PFSK-1 (cell line): ENCODE results near the gene COQ10B.

ENCODE experiments used
- FOXP2 ChIP-seq: optimal IDR thresholded peaks from 2 replicates; pipeline ENCODE3; 2011; ENCODE audit warnings: borderline replicate concordance, control low read depth, inconsistent platforms; ENCODE audit not compliant: insufficient read depth; ENCODE audit errors: extremely low read length, extremely low read depth
- POLR2AphosphoS5 ChIP-seq: IDR thresholded peaks from 2 replicates; pipeline ENCODE4 v1.6.1; 2012; ENCODE audit warnings: low read depth, mild to moderate bottlenecking, control low read depth, low read length, moderate library complexity
- REST ChIP-seq, 2 experiments: IDR thresholded peaks; 2 replicates each; pipeline versions ENCODE4 v1.6.1 to v1.8.0; 2011 to 2012; ENCODE audit warnings: low read depth in 2 of 2, low read length in 2 of 2, control low read depth in 1 of 2, inconsistent platforms in 1 of 2, mild to moderate bottlenecking in 1 of 2, moderate library complexity in 1 of 2; ENCODE audit not compliant: insufficient read depth in 1 of 2

DNA sequence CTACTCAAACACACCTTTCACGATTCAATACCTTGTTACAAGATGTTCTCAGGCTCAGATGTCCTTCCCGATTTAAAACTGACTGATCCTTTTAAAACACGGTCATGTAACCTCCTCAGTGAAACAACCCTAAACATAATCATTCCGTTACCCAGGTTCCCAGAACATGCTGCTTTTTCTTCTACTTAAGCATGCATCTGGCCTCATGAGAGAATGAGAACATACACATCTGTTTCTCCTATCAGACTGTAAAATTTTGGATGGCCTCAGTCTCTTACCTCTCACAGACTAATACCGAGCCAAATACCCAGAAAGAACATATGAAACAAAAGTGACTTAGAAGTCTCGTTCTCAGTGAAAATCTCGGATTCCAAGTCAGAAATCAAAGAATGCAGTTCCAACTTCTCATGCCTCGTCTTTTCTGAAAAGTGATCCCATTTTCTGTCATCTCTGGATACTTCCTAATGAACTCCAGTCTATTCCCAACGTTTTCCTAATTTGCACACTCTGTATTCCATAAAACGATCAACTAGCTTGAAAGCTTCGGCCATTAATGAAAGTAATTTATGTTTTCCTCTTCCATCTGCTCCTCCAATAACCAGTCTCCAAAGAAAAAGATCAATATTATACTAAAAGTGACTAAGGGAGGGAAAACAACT, 19.4 kb upstream of the COQ10B start:
- TF ChIP-seq REST (IDR thresholded peaks at IDR 0.05; ENCODE audit: insufficient read depth in 1 of 2, low read depth in 2 of 2, low read length in 2 of 2) (no peak), POLR2AphosphoS5 (no peak), FOXP2 (no peak)
